Activated CD4-positive, alpha-beta memory T cell treated with anti-CD3 and anti-CD28 coated beads for 36 hours (primary cell): ENCODE data around the gene SRRM4. TPM values are rescaled to one million over a fixed set of nuclear protein-coding genes. Genes with fewer than 3 reads are reported as not detected.

ENCODE experiments used
- CTCF ChIA-PET: fragments of 350-600 bp; sonication (Branson Sonifier 250); formaldehyde crosslinking; loops from one replicate; lab custom pipeline; 2021; ENCODE audit warnings: antibody characterized with exemption, inconsistent platforms; lab: Charles Lee
- POLR2A ChIA-PET: fragments of 350-600 bp; sonication (Branson Sonifier 250); formaldehyde crosslinking; loops from one replicate; lab custom pipeline; 2021; ENCODE audit warnings: antibody characterized with exemption; lab: Charles Lee
- DNase-seq: peaks from one replicate; pipeline ENCODE4 v3.0.0-alpha.2; 2020
- H3K27ac Mint-ChIP-seq: one replicate; pipeline ENCODE4 v1.8.0; 2021; ENCODE audit warnings: mixed read lengths
- H3K27me3 Mint-ChIP-seq: one replicate; pipeline ENCODE4 v1.8.0; 2021; ENCODE audit warnings: mixed read lengths
- H3K36me3 Mint-ChIP-seq: one replicate; pipeline ENCODE4 v1.8.0; 2021; ENCODE audit warnings: mixed read lengths
- H3K4me1 Mint-ChIP-seq: one replicate; pipeline ENCODE4 v1.8.0; 2021; ENCODE audit warnings: low read depth, mixed read lengths
- H3K4me3 Mint-ChIP-seq: one replicate; pipeline ENCODE4 v1.8.0; 2021; ENCODE audit warnings: mild to moderate bottlenecking, mixed read lengths
- H3K9me3 Mint-ChIP-seq: one replicate; pipeline ENCODE4 v1.8.0; 2021; ENCODE audit warnings: mixed read lengths
- intact Hi-C: fragments of 100-400 bp; cut with micrococcal nuclease; formaldehyde crosslinking; loops from one replicate; pipeline ENCODE4 v1.15.1; 2023
- total RNA-seq, 2 experiments: library from RNA; stranded (reverse); gene quantifications; one replicate each; pipeline ENCODE4 v1.2.3, GENCODE V29; 2021

The SRRM4 gene
- total RNA-seq, 2 experiments from 2014 or later: not detected

GRCh38 chr12:119052001-119052400 is 70.7 kb downstream of the SRRM4 start:
- Mint-ChIP-seq H3K4me3 (no peak overlapping the region), H3K4me1 (no peaks in the 10 kb centered on the region), H3K9me3 (peaks cover 19% of the 10 kb centered on the region), H3K27ac (no peak overlapping the region), H3K36me3 (no peaks in the 10 kb centered on the region), H3K27me3 (no peaks in the 10 kb centered on the region)
- DNase-seq: no peak
- CTCF ChIA-PET: no interaction called here
- POLR2A ChIA-PET: no interaction called here
- intact Hi-C loops: no loop called here

GRCh38 chr12:119055977-119056376 is 74.6 kb downstream of the SRRM4 start:
- CTCF ChIA-PET: no interaction called here
- Mint-ChIP-seq H3K4me3 (no peak overlapping the region), H3K4me1 (no peaks in the 10 kb centered on the region), H3K36me3 (no peaks in the 10 kb centered on the region), H3K27ac (no peak overlapping the region), H3K9me3 (peaks cover 12% of the 10 kb centered on the region), H3K27me3 (no peaks in the 10 kb centered on the region)
- POLR2A ChIA-PET: no interaction called here
- intact Hi-C loops: no loop called here
- DNase-seq: no peak

GRCh38 chr12:119060847-119061796 is 79.8 kb downstream of the SRRM4 start:
- peak; percentile 25 for DNase-seq
- POLR2A ChIA-PET: no interaction called here
- Mint-ChIP-seq H3K4me1 (no peaks in the 10 kb centered on the region), H3K27ac (no peak overlapping the region), H3K9me3 (peaks cover 8% of the 10 kb centered on the region), H3K36me3 (no peaks in the 10 kb centered on the region), H3K27me3 (no peaks in the 10 kb centered on the region), H3K4me3 (no peak overlapping the region)
- CTCF ChIA-PET: no interaction called here
- intact Hi-C loops: no loop called here

- no peaks in the 10 kb centered on the region for H3K4me1 Mint-ChIP-seq
- intact Hi-C loops: no loop called here
- no peak overlapping the region for H3K27ac Mint-ChIP-seq
- H3K36me3 Mint-ChIP-seq: no peaks in the 10 kb centered on the region
- H3K27me3 Mint-ChIP-seq: no peaks in the 10 kb centered on the region
- POLR2A ChIA-PET: no interaction called here
- no peak for DNase-seq
- no peak overlapping the region for H3K4me3 Mint-ChIP-seq
- CTCF ChIA-PET: no interaction called here
- no peaks in the 10 kb centered on the region for H3K9me3 Mint-ChIP-seq
Measured at GRCh38 chr12:119068129-119068856, 87.0 kb downstream of the SRRM4 start.

- ChIA-PET POLR2A (no interaction called here), CTCF (no interaction called here)
- no peak for DNase-seq
- H3K36me3 Mint-ChIP-seq: no peaks in the 10 kb centered on the region
- no peak overlapping the region for H3K4me3 Mint-ChIP-seq
- H3K9me3 Mint-ChIP-seq: no peaks in the 10 kb centered on the region
- intact Hi-C loops: no loop called here
- H3K4me1 Mint-ChIP-seq: no peaks in the 10 kb centered on the region
- H3K27ac Mint-ChIP-seq: no peak overlapping the region
- no peaks in the 10 kb centered on the region for H3K27me3 Mint-ChIP-seq
Measured at GRCh38 chr12:119069147-119069642, 87.9 kb downstream of the SRRM4 start.

GRCh38 chr12:119071176-119071575 is 89.8 kb downstream of the SRRM4 start:
- ChIA-PET POLR2A (no interaction called here), CTCF (no interaction called here)
- no peaks in the 10 kb centered on the region for H3K36me3 Mint-ChIP-seq
- H3K9me3 Mint-ChIP-seq: no peaks in the 10 kb centered on the region
- no peak overlapping the region for H3K27ac Mint-ChIP-seq
- no peaks in the 10 kb centered on the region for H3K4me1 Mint-ChIP-seq
- H3K4me3 Mint-ChIP-seq: no peak overlapping the region
- intact Hi-C loops: no loop called here
- no peak for DNase-seq
- H3K27me3 Mint-ChIP-seq: no peaks in the 10 kb centered on the region

GRCh38 chr12:119071638-119072231 is 90.4 kb downstream of the SRRM4 start:
- no peak overlapping the region for H3K4me3 Mint-ChIP-seq
- H3K4me1 Mint-ChIP-seq: no peaks in the 10 kb centered on the region
- H3K27ac Mint-ChIP-seq: no peak overlapping the region
- H3K9me3 Mint-ChIP-seq: no peaks in the 10 kb centered on the region
- H3K27me3 Mint-ChIP-seq: no peaks in the 10 kb centered on the region
- POLR2A ChIA-PET: no interaction called here
- no peaks in the 10 kb centered on the region for H3K36me3 Mint-ChIP-seq
- intact Hi-C loops: no loop called here
- CTCF ChIA-PET: no interaction called here
- no peak for DNase-seq

GRCh38 chr12:119072440-119072839 is 91.1 kb downstream of the SRRM4 start:
- H3K27ac Mint-ChIP-seq: no peak overlapping the region
- H3K36me3 Mint-ChIP-seq: no peaks in the 10 kb centered on the region
- CTCF ChIA-PET: no interaction called here
- DNase-seq: no peak
- no peak overlapping the region for H3K4me3 Mint-ChIP-seq
- intact Hi-C loops: no loop called here
- no peaks in the 10 kb centered on the region for H3K27me3 Mint-ChIP-seq
- H3K4me1 Mint-ChIP-seq: no peaks in the 10 kb centered on the region
- POLR2A ChIA-PET: no interaction called here
- no peaks in the 10 kb centered on the region for H3K9me3 Mint-ChIP-seq

GRCh38 chr12:119075222-119075787 is 94.0 kb downstream of the SRRM4 start:
- Mint-ChIP-seq H3K36me3 (no peaks in the 10 kb centered on the region), H3K9me3 (no peaks in the 10 kb centered on the region), H3K4me1 (no peaks in the 10 kb centered on the region), H3K27ac (no peak overlapping the region), H3K4me3 (no peak overlapping the region), H3K27me3 (no peaks in the 10 kb centered on the region)
- intact Hi-C loops: no loop called here
- POLR2A ChIA-PET: no interaction called here
- CTCF ChIA-PET: no interaction called here
- no peak for DNase-seq

GRCh38 chr12:119075918-119076317 is 94.6 kb downstream of the SRRM4 start:
- DNase-seq: no peak
- no peak overlapping the region for H3K4me3 Mint-ChIP-seq

GRCh38 chr12:119079530-119079929 is 98.2 kb downstream of the SRRM4 start:
- Mint-ChIP-seq H3K4me3 (no peak overlapping the region), H3K9me3 (no peaks in the 10 kb centered on the region), H3K4me1 (no peaks in the 10 kb centered on the region), H3K27me3 (no peaks in the 10 kb centered on the region), H3K36me3 (no peaks in the 10 kb centered on the region), H3K27ac (no peak overlapping the region)
- ChIA-PET CTCF (no interaction called here), POLR2A (no interaction called here)
- intact Hi-C loops: no loop called here
- no peak for DNase-seq

More at GRCh38 chr12:119075918-119076317, 94.6 kb downstream of the SRRM4 start:
- no peaks in the 10 kb centered on the region for H3K9me3 Mint-ChIP-seq
- H3K27ac Mint-ChIP-seq: no peak overlapping the region
- ChIA-PET POLR2A (no interaction called here), CTCF (no interaction called here)
- intact Hi-C loops: no loop called here
- no peaks in the 10 kb centered on the region for H3K27me3 Mint-ChIP-seq
- H3K4me1 Mint-ChIP-seq: no peaks in the 10 kb centered on the region
- H3K36me3 Mint-ChIP-seq: no peaks in the 10 kb centered on the region

- Mint-ChIP-seq H3K9me3 (no peaks in the 10 kb centered on the region), H3K36me3 (no peaks in the 10 kb centered on the region), H3K27ac (no peak overlapping the region), H3K4me1 (no peaks in the 10 kb centered on the region), H3K4me3 (no peak overlapping the region), H3K27me3 (no peaks in the 10 kb centered on the region)
- DNase-seq: no peak
- intact Hi-C loops: no loop called here
- POLR2A ChIA-PET: no interaction called here
- CTCF ChIA-PET: no interaction called here
Measured at GRCh38 chr12:119082016-119082415, 100.7 kb downstream of the SRRM4 start.
